Effector memory CD8-positive, alpha-beta T cell (primary cell): Measurements from ENCODE around the gene LAMA5.

Source experiments
- ATAC-seq: fragments of 150-1000 bp; cut with Tn5 transposase; replicated peaks from 2 replicates; pipeline ENCODE4 v1.10.0; 2021; ENCODE audit warnings: mild to moderate bottlenecking, moderate library complexity
- DNase-seq, 3 experiments: peaks; one replicate each; pipeline ENCODE4 v3.0.0; 2021
- H3K27ac Mint-ChIP-seq, 2 donors: one replicate each; pipeline ENCODE4 v1.8.0; 2022; ENCODE audit warnings: mild to moderate bottlenecking in 2 of 2, mixed read lengths in 2 of 2, moderate library complexity in 2 of 2
- H3K27me3 Mint-ChIP-seq, 2 donors: one replicate each; pipeline ENCODE4 v1.8.0; 2022; ENCODE audit warnings: mixed read lengths in 2 of 2
- H3K36me3 Mint-ChIP-seq: one replicate; pipeline ENCODE4 v1.8.0; 2022; ENCODE audit warnings: mild to moderate bottlenecking, moderate library complexity, mixed read lengths; ENCODE audit not compliant: insufficient read depth
- H3K4me1 Mint-ChIP-seq, 2 donors: one replicate each; pipeline ENCODE4 v1.8.0; 2022; ENCODE audit warnings: low read depth in 2 of 2, mixed read lengths in 2 of 2
- H3K4me3 Mint-ChIP-seq, 2 donors: one replicate each; pipeline ENCODE4 v1.8.0; 2022; ENCODE audit warnings: mild to moderate bottlenecking in 2 of 2, mixed read lengths in 2 of 2, moderate library complexity in 2 of 2
- H3K9me3 Mint-ChIP-seq, 2 donors: one replicate each; pipeline ENCODE4 v1.8.0; 2022; ENCODE audit warnings: mixed read lengths in 2 of 2

The LAMA5 gene

DNA sequence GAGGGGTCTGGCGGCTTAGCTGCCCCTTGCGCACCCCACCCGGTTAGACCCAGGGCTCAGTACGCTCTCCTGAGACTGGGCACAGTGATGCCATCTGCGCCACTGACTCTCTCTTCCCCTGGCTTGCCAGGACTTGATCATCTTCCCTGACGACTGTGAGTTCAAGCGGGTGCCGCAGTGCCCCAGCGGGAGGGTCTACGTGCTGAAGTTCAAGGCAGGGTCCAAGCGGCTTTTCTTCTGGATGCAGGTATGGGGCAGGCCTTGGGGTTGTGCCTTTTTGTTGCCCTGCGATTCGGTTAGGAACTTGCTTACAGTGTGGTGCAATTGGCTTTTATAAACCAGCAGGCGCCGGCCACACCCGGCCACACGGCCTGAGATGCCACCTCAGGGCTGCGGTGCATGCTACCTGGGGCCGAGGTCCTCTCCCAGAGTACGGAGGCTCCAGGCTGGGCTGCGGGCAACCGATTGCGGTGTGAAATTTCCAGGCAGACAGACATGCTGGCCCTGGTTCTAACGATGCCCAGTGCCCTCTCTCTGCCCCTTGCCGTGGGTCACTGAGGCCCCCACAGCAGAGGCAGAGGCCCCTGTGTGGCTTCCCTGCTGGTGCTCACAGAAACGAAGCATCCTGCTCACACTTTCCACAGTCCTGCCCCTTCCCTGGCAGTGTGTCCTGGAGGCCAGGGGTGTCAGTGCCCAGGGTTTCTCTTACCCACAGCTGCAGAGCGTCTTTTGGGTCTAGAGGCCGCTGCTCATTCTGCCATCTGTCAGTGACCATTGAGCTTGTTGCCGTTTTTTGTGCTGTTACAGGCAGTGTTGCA, 62.6 kb downstream of the LAMA5 start:
- peaks cover 32% of the 10 kb centered on the region for H3K36me3 Mint-ChIP-seq
- H3K4me3 Mint-ChIP-seq, result peak overlapping the region; percentile 92 to 98
- peak overlapping the region; percentile 85 to 99 for H3K27ac Mint-ChIP-seq
- DNase-seq, result no peak
- no peaks in the 10 kb centered on the region for H3K9me3 Mint-ChIP-seq
- ATAC-seq, result no peak
- H3K27me3 Mint-ChIP-seq, result no peaks in the 10 kb centered on the region
- H3K4me1 Mint-ChIP-seq, result peaks cover 19 to 25% of the 10 kb centered on the region in 2 donors

DNA sequence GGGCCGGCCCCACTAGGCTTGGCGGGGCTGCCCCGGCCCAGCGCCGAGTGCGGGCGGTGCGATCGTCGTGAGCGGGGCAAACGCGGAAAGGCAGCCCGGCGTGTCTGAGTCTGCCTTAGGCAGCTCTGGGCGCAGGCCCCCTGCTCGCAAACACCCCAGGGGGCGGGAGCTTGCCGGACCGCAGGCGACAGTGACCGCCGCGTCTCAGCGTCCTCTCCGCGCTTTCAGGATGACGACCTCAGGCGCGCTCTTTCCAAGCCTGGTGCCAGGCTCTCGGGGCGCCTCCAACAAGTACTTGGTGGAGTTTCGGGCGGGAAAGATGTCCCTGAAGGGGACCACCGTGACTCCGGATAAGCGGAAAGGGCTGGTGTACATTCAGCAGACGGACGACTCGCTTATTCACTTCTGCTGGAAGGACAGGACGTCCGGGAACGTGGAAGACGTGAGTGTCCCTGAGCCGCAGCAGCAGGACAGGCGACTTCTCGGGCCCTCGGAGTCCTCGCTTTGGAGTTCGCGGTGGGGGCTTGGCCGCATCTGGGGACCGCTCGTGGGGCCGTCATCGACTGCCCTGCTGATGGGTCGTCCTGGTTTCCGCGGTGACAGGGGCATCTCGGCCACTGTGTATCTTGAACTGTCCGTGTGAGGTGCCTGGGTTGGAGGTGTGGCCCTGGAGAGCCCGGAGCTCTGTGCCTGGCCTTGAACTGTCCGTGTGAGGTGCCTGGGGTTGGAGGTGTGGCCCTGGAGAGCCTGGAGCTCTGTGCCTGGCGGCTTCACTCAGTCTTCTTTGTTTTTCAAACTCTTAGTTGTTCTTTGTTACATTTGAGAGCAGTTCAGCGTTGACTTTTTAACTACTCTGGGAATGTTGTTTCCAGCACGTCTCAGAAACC, 63.5 kb downstream of the LAMA5 start:
- Mint-ChIP-seq H3K9me3 (no peaks in the 10 kb centered on the region), H3K27ac (peak overlapping the region; percentile 85 to 99), H3K4me3 (peak overlapping the region; percentile 92 to 98), H3K27me3 (no peaks in the 10 kb centered on the region), H3K4me1 (peaks cover 19 to 25% of the 10 kb centered on the region in 2 donors), H3K36me3 (peaks cover 28% of the 10 kb centered on the region)
- ATAC-seq (peak; percentile 18), DNase-seq (peak in 1 of 3 experiments; percentile 14)

DNA sequence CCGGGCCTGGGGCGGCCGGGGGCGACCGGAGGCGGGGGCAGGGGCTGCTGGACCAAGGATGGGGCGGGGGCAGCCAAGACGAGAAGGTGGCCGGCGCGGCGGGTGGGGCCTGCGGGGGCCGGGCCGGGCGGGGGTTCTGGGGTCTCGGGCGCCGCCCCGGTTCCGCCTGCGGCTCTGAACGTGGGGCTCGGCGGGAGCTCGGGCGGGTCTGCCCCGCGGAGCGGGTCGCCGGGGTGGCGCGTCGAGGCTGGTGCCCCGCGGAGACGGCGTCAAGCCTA, 64.1 kb downstream of the LAMA5 start:
- peak overlapping the region; percentile 92 to 98 for H3K4me3 Mint-ChIP-seq
- H3K27ac Mint-ChIP-seq, result peak overlapping the region; percentile 95 to 99
- no peaks in the 10 kb centered on the region for H3K27me3 Mint-ChIP-seq
- ATAC-seq (no peak), DNase-seq (no peak)
- H3K4me1 Mint-ChIP-seq, result peaks cover 19 to 25% of the 10 kb centered on the region in 2 donors
- peaks cover 23% of the 10 kb centered on the region for H3K36me3 Mint-ChIP-seq
- H3K9me3 Mint-ChIP-seq, result no peaks in the 10 kb centered on the region

DNA sequence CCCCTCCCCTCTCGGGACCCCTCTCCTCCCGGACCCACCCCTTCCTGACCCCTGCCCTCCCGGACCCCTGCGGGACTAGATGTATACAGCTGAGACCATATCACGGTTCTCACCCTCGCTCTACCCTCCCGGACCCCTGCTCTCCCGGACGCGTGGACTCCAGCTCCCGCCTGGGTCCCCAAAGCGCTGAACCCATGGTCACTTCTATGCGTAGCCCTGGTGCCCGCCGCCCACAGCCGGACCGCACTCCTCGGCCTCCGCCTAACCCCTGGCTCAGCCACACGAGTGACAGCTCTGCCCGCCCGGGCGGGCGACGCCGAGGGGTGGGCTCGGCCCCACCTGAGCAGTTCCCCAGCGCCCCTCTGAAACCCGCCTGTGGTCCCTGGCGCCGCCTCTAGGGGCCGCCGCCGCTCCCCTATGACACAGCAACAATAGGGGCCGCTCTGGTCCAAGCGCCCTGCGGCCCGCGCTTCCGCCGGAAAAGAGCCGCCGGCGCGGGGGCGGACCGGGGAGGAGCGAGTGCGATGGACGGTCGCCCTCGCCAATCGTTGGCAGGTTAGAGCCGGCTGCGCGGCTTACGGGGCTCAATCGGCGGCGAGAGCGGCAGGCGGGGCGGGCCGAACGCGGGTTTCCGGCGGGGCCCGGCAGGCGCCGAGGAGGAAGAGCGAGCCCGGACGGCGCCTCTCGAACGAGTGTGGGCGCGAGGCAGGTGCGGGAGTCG, 64.6 kb downstream of the LAMA5 start, which contains the start of gene ADRM1:
ADRM1 (plus strand) TSS at position 657 of the 721 bp plus-strand sequence. CDS start 572 bp downstream, outside the sequence.
- Mint-ChIP-seq H3K27me3 (no peaks in the 10 kb centered on the region), H3K9me3 (no peaks in the 10 kb centered on the region), H3K36me3 (peaks cover 20% of the 10 kb centered on the region), H3K4me1 (peaks cover 19 to 25% of the 10 kb centered on the region in 2 donors), H3K4me3 (peak within 1 kb of the TSS; percentile 92 to 98), H3K27ac (peak within 1 kb of the TSS; percentile 95 to 99)
- ATAC-seq, result peak; percentile 88
- peak; percentile 94 to 97 (median 96) for DNase-seq

DNA sequence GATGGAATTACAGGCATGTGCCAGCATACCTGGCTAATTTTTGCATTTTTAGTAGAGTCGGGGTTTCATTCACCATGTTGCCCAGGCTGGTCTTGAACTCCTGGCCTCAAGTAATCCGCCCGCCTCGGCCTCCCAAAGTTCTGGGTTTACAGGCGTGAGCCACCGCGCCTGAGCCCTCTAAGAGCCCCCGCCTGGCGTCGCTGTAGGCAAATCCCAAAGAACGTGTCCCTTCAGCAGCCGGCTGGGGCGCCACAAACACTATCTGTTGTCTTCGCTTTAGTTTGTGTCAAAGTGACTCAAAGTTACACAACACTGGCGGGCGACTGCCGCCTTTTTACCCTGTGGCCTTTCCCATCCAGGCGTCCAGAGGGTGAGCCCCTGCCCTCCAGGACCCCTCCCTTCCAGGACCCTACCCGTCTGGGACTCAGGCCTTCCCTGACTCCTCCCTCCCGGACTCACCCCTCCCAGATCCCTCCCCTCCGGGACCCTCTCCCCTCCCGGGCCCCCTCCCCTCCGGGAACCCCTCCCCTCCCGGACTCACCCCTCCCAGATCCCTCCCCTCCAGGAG, 65.3 kb downstream of the LAMA5 start:
- ATAC-seq, result peak; percentile 59
- H3K4me3 Mint-ChIP-seq, result peak overlapping the region; percentile 92 to 98

DNA sequence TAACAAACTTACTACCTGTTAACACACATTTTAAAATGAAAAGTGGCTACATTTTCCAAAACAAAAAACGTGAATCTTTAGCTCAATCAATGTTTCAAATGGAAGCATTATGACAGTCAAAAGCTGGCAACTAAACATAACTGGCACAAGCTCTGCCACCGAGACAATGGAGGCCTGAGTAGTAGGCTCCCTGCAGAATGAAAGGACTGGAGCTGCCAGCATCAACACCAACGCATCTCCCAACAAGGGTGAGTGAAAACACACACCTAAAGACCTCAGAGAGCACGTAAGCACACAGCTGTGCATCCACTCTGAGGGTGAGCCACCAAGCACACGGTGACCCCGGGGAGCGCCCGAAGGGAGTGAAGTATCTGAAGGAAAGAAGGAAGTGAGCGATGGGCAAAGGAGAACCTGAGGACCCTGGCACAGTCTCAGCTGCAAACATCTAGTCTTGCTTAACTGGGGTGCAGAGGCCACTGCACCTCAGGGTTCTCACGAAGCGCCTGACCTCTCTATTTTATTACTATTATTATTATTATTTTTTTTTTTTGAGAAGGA, 65.9 kb downstream of the LAMA5 start:
- Mint-ChIP-seq H3K4me3 (peak overlapping the region in 1 of 2 donors; percentile 30), H3K4me1 (peaks cover 19 to 25% of the 10 kb centered on the region in 2 donors), H3K9me3 (no peaks in the 10 kb centered on the region), H3K27ac (peak overlapping the region in 1 of 2 donors; percentile 99), H3K27me3 (no peaks in the 10 kb centered on the region), H3K36me3 (peaks cover 17% of the 10 kb centered on the region)
- no peak for ATAC-seq
- DNase-seq, result no peak

More for the DNA sequence above, 65.3 kb downstream of the LAMA5 start:
- Mint-ChIP-seq H3K4me1 (peaks cover 19 to 25% of the 10 kb centered on the region in 2 donors), H3K27me3 (no peaks in the 10 kb centered on the region), H3K27ac (peak overlapping the region; percentile 95 to 99), H3K9me3 (no peaks in the 10 kb centered on the region), H3K36me3 (peaks cover 20% of the 10 kb centered on the region)
- DNase-seq, result peak; percentile 82 to 86 (median 84)

DNA sequence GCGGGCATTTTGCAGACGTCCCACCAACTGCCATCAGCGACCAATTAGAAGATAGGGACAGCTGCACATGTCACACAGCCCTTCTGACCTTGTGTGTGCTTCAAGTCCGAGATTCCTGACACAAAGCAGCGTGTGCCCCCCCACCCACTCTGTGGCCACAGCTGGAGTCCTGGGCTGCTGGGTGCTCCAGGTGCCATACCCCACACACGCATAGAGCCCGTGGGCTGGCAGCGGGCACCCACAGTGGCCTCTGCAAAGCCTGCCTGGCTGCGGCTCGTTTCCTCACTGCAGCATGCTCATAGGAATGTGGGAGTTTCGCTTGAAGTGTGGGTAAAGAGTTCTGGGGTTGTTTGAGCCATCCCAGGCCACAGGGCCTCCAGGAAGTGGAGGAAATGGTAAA, 66.8 kb downstream of the LAMA5 start:
- no peak for ATAC-seq
- peak overlapping the region in 1 of 2 donors; percentile 12 for H3K27ac Mint-ChIP-seq
- H3K36me3 Mint-ChIP-seq, result peaks cover 12% of the 10 kb centered on the region

DNA sequence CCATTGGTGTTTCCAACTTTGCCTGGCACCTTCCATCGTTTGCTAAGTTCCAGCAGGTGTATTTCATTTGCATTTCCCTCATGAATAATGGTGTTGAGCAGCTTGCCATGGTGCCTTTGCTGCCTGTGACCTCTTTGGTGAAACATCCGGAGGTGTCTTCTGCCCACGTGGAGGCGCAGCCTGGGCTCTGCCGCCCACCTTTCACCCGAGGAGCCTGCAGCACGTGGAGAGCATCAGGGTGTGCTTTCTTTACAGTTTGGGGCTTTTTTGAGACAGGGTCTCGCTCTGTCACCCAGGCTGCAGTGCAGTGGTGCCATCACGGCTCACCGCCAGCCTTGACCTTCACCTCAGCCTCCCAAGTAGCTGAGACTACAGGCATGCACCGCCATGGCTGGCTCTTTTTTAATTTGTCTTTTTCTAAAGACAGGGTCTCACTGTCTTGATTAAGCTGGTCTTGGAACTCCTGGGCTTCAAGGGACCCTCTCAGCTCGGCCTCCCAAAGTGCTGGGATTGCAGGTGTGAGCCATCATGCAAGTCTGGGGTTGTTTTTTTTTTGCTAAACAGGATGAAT, 67.4 kb downstream of the LAMA5 start:
- H3K27ac Mint-ChIP-seq, result peak overlapping the region in 1 of 2 donors; percentile 12
- DNase-seq (no peak), ATAC-seq (no peak)
- peaks cover 12% of the 10 kb centered on the region for H3K36me3 Mint-ChIP-seq
- no peaks in the 10 kb centered on the region for H3K9me3 Mint-ChIP-seq
- H3K4me1 Mint-ChIP-seq, result peaks cover 15 to 20% of the 10 kb centered on the region in 2 donors
- no peak overlapping the region for H3K4me3 Mint-ChIP-seq
- H3K27me3 Mint-ChIP-seq, result no peaks in the 10 kb centered on the region

More for the DNA sequence above, 66.8 kb downstream of the LAMA5 start:
- Mint-ChIP-seq H3K27me3 (no peaks in the 10 kb centered on the region), H3K4me1 (peaks cover 15 to 21% of the 10 kb centered on the region in 2 donors), H3K4me3 (no peak overlapping the region), H3K9me3 (no peaks in the 10 kb centered on the region)
- no peak for DNase-seq

DNA sequence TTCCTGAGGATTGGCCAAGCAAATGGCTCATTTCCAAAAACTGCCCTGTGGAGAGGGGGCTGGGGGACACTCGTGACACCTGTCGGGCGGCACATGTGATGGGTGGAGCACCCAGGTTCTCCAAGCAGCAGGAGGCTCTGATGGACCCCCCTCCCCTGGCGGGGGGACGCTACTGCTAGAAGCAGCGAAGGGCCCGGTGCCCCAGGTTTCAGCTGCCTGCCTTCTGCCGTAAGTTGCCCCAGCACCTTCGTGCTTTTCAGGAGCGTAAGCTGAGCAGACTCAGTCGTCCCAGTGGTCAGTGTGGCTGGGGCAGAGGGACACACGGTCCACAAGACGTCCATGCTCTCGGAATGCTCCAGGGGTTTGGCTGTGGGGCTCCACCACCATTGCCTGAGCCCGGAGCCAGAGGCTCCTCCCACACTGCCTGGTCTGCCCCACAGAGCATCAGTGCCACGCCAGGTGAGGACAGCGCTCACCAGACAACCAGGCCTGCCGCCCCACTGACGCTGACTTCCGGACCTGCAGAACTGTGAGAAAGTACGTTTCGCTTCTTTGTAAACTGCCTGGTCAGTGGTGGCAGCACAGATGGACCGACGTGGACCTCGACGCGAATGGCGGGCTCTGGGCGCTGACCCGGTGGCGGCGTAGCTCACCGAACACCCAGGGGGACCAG, 68.4 kb downstream of the LAMA5 start:
- no peak overlapping the region for H3K27ac Mint-ChIP-seq
- H3K4me3 Mint-ChIP-seq, result no peak overlapping the region
- H3K36me3 Mint-ChIP-seq, result peaks cover 20% of the 10 kb centered on the region
- peaks cover 7 to 10% of the 10 kb centered on the region in 2 donors for H3K4me1 Mint-ChIP-seq
- no peaks in the 10 kb centered on the region for H3K9me3 Mint-ChIP-seq
- H3K27me3 Mint-ChIP-seq, result no peaks in the 10 kb centered on the region
- no peak for ATAC-seq
- DNase-seq, result no peak

DNA sequence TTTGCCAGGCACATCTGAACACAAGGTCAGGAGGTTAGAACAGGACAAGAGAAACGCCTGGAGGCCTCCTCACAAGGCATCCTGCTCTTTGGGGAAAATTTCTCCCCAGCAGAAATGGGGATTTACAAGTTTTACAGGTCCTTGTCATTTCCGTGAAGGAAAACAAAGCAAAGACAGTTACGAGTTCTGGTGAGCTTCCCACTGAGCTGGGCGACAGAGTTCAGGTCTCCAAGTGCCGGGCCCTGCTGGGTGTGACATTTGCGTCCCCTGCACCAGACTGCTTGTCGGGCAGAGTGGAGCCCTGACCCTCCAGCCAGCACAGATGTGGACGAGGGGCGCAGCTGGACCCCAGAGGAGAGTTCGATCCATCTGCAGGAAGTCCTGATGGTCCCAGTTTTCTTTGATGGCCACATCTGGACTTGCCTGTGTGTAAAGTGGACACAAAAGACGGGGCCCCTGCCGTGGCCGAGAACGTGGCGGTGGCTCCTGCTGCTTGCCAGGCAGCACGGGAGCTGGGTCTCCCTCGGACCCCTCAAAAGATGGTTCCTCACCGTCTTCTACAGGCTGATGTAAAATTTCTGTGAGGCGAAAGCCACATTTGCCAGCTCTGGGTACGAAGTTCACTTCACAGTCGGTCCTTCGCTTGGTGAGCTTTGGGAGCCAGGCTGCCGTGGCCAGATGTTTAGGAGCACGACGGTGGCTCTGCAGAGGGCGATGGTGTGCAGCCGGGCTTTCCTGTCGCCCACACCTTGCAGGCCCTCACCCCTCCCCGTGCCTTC, 69.5 kb downstream of the LAMA5 start:
- no peak for DNase-seq
- Mint-ChIP-seq H3K4me1 (peaks cover 10 to 12% of the 10 kb centered on the region in 2 donors), H3K36me3 (peaks cover 26% of the 10 kb centered on the region), H3K27me3 (no peaks in the 10 kb centered on the region), H3K4me3 (no peak overlapping the region), H3K27ac (no peak overlapping the region), H3K9me3 (no peaks in the 10 kb centered on the region)
- ATAC-seq, result no peak

DNA sequence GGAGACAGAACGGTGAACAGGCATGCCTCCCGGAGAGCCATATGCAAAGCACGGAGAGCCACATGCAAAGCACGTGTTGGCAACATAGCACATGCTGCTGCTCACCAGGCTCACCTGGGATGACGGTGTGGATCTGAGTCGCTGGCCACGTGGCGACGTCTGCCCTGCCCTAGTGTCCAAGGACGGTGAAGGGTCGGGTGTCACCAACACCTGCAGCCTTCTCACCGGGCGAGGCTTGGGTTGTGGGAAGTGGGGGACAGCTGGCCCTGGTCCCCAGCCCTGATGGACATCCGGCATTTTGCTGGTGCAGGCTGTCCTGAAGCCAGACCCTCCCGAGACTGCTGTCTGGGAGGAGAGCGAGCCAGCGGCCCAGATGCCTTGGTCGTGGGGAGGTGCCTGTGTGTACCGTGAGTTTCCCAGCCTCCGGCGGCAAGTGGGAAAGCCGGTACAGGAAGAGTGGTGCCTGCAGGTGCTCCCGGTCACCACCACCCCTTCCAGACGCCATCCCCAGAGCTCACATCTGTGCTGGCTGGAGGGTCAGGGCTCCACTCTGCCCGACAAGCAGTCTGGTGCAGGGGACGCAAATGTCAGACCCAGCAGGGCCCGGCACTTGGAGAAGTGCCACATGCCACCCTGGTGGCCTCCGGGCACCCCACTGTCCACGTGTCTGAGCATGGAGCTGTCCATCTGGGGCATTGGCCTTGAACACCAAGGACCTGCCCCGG, 70.2 kb downstream of the LAMA5 start:
- Mint-ChIP-seq H3K27me3 (no peaks in the 10 kb centered on the region), H3K36me3 (peaks cover 30% of the 10 kb centered on the region), H3K9me3 (no peaks in the 10 kb centered on the region), H3K27ac (no peak overlapping the region), H3K4me3 (no peak overlapping the region), H3K4me1 (peaks cover 15% of the 10 kb centered on the region in 2 donors)
- no peak for DNase-seq
- ATAC-seq, result no peak
